OCI-M1 (cell line): Measurements from ENCODE around the gene COCH.
"Not testable (repeated sequence)": the region's sequence is repeated elsewhere in the genome, so short reads cannot be mapped to it uniquely, and the experiment has no call there.

ENCODE experiments used
- DNase-seq: peaks from one replicate; lab custom pipeline; 2025; lab: John Stamatoyannopoulos, UW

COCH gene

DNA sequence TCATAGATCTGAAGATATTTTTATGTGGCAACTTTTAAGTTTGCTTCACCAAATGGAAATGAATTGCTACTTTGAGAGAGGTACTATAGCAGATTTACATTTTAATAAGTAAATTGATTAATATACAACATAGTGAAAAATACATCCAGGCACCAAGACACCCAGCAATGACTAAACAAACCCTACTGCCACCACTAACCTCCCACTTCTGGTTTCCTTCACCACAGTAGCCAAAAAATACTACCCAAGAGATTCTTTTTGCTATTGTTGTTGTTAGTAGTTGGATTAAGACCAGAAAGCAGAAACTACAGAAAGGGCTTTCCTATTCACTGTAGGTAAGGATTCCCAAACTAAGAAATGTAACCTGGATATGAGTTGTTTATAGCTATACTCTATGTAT is 54.1 kb downstream of the COCH start:
- DNase-seq: peak; percentile 44

- not testable (repeated sequence) for DNase-seq
Measured at GRCh38 chr14:30933937-30934336, 59.6 kb downstream of the COCH start.

GRCh38 chr14:30935445-30935844 is 61.1 kb downstream of the COCH start:
- DNase-seq: no peak

DNA sequence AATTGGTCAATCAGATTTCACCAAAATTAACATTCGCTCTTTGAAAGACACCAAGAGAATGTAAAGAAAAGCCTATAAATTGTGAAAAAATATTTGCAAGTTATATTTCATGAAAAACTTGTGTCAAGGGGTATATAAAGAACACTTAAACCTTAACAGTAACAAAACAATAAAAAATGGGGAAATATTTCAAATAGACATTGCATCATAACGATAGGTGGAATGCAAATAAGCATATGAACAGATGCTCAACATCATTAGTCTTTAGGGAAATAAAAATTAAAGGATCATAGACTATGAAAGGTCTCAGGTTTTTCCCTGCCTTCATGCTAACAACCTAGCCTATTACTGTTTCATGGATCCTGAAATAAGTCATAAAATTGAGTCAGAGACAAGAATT is 64.3 kb downstream of the COCH start:
- DNase-seq: no peak
